Right lobe of liver (tissue), 6 donors: ENCODE measurements around the gene WT1. TPM values are rescaled to one million over a fixed set of nuclear protein-coding genes. Genes with fewer than 3 reads are reported as not detected.

Experiments
- ATAC-seq, 4 donors: fragments of 200-7000 bp; cut with Tn5 transposase; one replicate each; pipeline ENCODE4 v1.9.1; 2020; ENCODE audit warnings: mild to moderate bottlenecking in 4 of 4, moderate library complexity in 4 of 4
- DNase-seq, 3 donors: peaks; one replicate each; pipeline ENCODE4 v3.0.0-alpha.2; 2020
- H3K27ac ChIP-seq, 3 donors: fragments of 200-600 bp; one replicate each; pipeline ENCODE4 v1.8.0; 2022
- H3K27me3 ChIP-seq, 2 donors: fragments of 200-600 bp; one replicate each; pipeline ENCODE4 v1.8.0; 2022
- H3K36me3 ChIP-seq, 4 donors: fragments of 200-600 bp; sonication (generic) in 1 of 4; one replicate each; pipeline versions ENCODE4 v1.5.1 to v1.8.0; 2017 to 2022; ENCODE audit warnings: control low read depth in 1 of 4
- H3K4me1 ChIP-seq, 4 donors: fragments of 200-600 bp; sonication (generic) in 1 of 4; one replicate each; pipeline versions ENCODE4 v1.5.1 to v1.8.0; 2017 to 2022; ENCODE audit warnings: control low read depth in 1 of 4
- H3K4me3 ChIP-seq, 3 donors: fragments of 200-600 bp; one replicate each; pipeline ENCODE4 v1.8.0; 2022
- H3K9me3 ChIP-seq, 4 donors: fragments of 200-600 bp; sonication (generic) in 1 of 4; one replicate each; pipeline versions ENCODE4 v1.5.1 to v1.8.0; 2017 to 2022; ENCODE audit warnings: control low read depth in 1 of 4
- POLR2A ChIP-seq: fragments of 450-650 bp; IDR thresholded peaks from one replicate; pipeline ENCODE4 v1.6.1; 2017; ENCODE audit warnings: antibody characterized with exemption, mild to moderate bottlenecking
- WGBS: methylation state at CpG from one replicate; pipeline ENCODE4 v1.1.6; 2018; ENCODE audit warnings: low coverage, low lambda C conversion rate; ENCODE audit not compliant: insufficient coverage; ENCODE audit errors: missing lambda C conversion rate; 5-methylcytosine and 5-hydroxymethylcytosine counted together
- intact Hi-C, 2 donors: fragments of 100-400 bp; cut with DNase I; formaldehyde crosslinking; loops; one replicate each; pipeline versions ENCODE4 v1.11.2 to v1.14.1; 2022
- total RNA-seq, 6 experiments: library from RNA; depleted of rRNA in 2 of 6; stranded (reverse); fragments of >200 nt in 2 of 6; fragmentation: NEBNext Ultra II Directional in 3 of 6; extraction: Animal tissue kit (Norgen Biotek cat#: 25700) in 3 of 6; gene quantifications; one replicate each; pipeline versions ENCODE4 v1.1.0 to v1.2.4, GENCODE V29; 2016 to 2023
- TF ChIP-seq, protein P1 (sequence below), 4 donors: fragments of 200-600 bp in 3 of 4; fragments of 450-650 bp in 1 of 4; IDR thresholded peaks; one replicate each; pipeline versions ENCODE4 v1.5.1 to v1.8.0; 2016 to 2022; ENCODE audit warnings: antibody characterized with exemption in 4 of 4, mild to moderate bottlenecking in 2 of 4
- donor health status: DM: no; HTN: yes; CAD: no.
- donor health status: DM: no; HTN: no; CAD: no.
- donor health status: DM: no; HTN: no; CAD: no.
- donor health status: DM: no; HTN: yes; CAD: no.
- donor health status: DM: no; HTN: yes; CAD: no.

Gene WT1
- total RNA-seq, 6 experiments from 2014 or later, result 0.07 to 0.99 (median 0.51) TPM; not detected in 3

- Histone ChIP-seq H3K36me3 (no peaks in the 10 kb centered on the region), H3K27me3 (peaks cover 14 to 53% of the 10 kb centered on the region in 2 donors), H3K4me3 (no peak overlapping the region), H3K27ac (no peak overlapping the region), H3K4me1 (peaks cover 0 to 29% (median 2%) of the 10 kb centered on the region in 4 donors), H3K9me3 (no peaks in the 10 kb centered on the region)
- intact Hi-C loops, result no loop called here
- DNase-seq (no peak), ATAC-seq (no peak)
- WGBS, result no CpG with 5 or more reads among the region's 25 CpGs
- TF ChIP-seq, protein P1, sequence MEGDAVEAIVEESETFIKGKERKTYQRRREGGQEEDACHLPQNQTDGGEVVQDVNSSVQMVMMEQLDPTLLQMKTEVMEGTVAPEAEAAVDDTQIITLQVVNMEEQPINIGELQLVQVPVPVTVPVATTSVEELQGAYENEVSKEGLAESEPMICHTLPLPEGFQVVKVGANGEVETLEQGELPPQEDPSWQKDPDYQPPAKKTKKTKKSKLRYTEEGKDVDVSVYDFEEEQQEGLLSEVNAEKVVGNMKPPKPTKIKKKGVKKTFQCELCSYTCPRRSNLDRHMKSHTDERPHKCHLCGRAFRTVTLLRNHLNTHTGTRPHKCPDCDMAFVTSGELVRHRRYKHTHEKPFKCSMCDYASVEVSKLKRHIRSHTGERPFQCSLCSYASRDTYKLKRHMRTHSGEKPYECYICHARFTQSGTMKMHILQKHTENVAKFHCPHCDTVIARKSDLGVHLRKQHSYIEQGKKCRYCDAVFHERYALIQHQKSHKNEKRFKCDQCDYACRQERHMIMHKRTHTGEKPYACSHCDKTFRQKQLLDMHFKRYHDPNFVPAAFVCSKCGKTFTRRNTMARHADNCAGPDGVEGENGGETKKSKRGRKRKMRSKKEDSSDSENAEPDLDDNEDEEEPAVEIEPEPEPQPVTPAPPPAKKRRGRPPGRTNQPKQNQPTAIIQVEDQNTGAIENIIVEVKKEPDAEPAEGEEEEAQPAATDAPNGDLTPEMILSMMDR (IDR thresholded peaks at IDR 0.05), result no peak
- no peak for TF ChIP-seq POLR2A
Observed at GRCh38 chr11:32433914-32434355, 1.4 kb downstream of the WT1 start.

DNA sequence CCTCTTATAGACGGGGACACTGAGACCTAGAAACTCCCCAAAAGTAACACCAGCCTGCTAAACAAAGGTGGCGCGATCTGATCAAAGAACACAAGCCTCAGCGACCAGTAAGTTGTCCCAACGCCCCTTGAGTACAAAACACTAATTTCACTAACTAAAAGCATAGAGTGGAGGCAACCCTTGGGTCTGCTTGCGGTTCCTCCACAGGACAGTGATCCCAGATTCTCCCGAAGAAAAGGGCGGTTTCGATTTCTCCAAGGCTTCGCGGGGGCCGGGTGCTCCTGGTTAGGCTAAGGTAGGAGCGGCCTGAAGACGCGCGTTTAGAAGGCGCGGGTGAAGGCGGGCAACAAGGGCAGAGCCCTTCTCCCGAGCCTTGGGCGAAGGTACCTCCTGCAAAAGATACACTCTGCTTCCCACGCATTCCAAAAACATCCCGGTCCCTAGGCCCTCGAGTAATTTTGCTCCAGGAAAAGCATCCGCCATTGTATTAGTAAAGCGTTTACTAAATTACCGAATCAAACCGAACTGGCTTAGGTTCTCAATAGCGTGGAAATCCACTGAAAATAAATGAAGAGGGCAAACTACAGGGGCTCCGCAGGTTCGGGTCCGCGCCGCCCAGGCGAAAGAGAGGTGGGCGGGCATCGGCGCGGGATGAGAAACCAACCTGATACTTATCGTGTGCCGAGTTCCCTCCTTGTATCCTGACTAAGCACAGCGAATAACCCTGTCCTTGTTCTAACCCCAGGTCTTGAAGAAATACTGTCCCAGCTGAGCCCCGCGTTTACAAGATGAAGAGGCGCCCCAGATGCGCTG, 2.0 kb downstream of the WT1 start:
- Histone ChIP-seq H3K4me3 (no peak overlapping the region), H3K27ac (no peak overlapping the region), H3K36me3 (no peaks in the 10 kb centered on the region), H3K27me3 (peaks cover 14 to 52% of the 10 kb centered on the region in 2 donors), H3K4me1 (peaks cover 0 to 29% (median 2%) of the 10 kb centered on the region in 4 donors), H3K9me3 (no peaks in the 10 kb centered on the region)
- DNase-seq, result no peak
- TF ChIP-seq, protein P1 (IDR thresholded peaks at IDR 0.05), result no peak
- no peak for TF ChIP-seq POLR2A
- ATAC-seq, result no peak
- intact Hi-C loops, result no loop called here
- 3% methylated on average over 23 of the region's 46 CpGs for WGBS

GRCh38 chr11:32432565-32432964, 2.8 kb downstream of the WT1 start:
- intact Hi-C loops, result no loop called here
- H3K4me3 ChIP-seq, result no peak overlapping the region
- ATAC-seq (no peak), DNase-seq (no peak)
- H3K36me3 ChIP-seq, result no peaks in the 10 kb centered on the region
- H3K27me3 ChIP-seq, result peaks cover 14 to 52% of the 10 kb centered on the region in 2 donors
- no peaks in the 10 kb centered on the region for H3K9me3 ChIP-seq
- H3K27ac ChIP-seq, result no peak overlapping the region
- WGBS, result 19% methylated on average over 8 of the region's 8 CpGs
- H3K4me1 ChIP-seq, result peaks cover 0 to 29% (median 2%) of the 10 kb centered on the region in 4 donors
- TF ChIP-seq POLR2A, result no peak
- TF ChIP-seq, protein P1 (IDR thresholded peaks at IDR 0.05), result no peak

DNA sequence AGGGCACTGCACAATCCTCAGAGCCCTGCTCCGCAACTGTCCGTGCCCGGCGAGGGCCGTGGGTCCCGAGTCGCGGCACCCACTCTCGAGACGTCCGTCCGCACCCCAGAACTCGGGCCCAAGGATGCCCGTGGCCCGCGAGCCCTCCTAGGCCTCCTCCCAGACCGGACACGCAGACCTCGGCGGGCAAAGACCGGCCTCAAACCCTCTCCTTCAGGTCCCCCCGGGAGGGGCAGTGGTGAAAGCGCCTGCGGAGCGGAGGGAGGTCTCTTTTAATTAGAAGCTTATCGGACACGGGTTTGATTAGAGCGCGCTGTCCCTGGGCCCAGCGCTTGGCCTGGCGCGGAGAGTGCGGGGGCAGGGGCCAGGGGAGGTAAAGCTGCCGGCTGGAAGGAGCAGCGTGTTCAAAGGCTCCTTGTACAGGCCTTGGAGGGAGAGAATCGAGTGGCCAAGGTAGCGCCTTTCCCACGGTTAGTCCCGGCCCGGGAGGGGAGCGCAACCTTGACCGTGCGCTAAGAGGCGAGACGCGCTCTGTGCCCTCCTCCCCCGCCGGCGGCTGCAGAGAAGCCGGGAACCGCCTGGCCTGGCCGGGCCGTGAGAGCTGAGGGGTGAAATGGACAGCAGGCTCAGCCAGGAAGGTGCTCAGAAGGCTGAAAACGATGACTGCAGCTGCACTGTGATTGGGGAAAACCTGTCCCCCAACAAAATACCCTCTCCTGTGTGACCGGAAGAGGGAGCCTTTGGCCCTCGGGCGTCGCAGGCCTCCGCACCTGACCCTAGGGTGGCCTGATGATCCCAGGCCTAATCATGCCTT, 4.6 kb downstream of the WT1 start:
- intact Hi-C loops, result no loop called here
- no peak for DNase-seq
- peaks cover 19 to 57% of the 10 kb centered on the region in 2 donors for H3K27me3 ChIP-seq
- H3K9me3 ChIP-seq, result no peaks in the 10 kb centered on the region
- 11% methylated on average over 38 of the region's 59 CpGs for WGBS
- TF ChIP-seq, protein P1 (IDR thresholded peaks at IDR 0.05), result peak in 2 of 4 donors; percentile 18 to 30
- TF ChIP-seq POLR2A, result no peak
- H3K4me3 ChIP-seq, result no peak overlapping the region
- H3K4me1 ChIP-seq, result peaks cover 0 to 17% (median 2%) of the 10 kb centered on the region in 4 donors
- no peak overlapping the region for H3K27ac ChIP-seq
- no peaks in the 10 kb centered on the region for H3K36me3 ChIP-seq
- ATAC-seq, result peak; percentile 27 to 45 (median 30)
